ENCODE data around the gene ZSCAN5B.
"Not testable (repeated sequence)": the region's sequence is repeated elsewhere in the genome, so short reads cannot be mapped to it uniquely, and the experiment has no call there.

- not testable (repeated sequence) for TF ChIP-seq CTCF, POLR2A (IDR thresholded peaks at IDR 0.05)
Measured at GRCh38 chr19:56148955-56149655, 48.5 kb downstream of the ZSCAN5B start.
